H1 (cell line): ENCODE data around the gene UNK. TPM values are rescaled to one million over a fixed set of nuclear protein-coding genes. Genes with fewer than 3 reads are reported as not detected.

Experiments used
- CTCF ChIA-PET: fragments of 300-600 bp; sonication (Branson Sonifier 250); formaldehyde crosslinking; loops from one replicate; lab custom pipeline; 2021; ENCODE audit not compliant: partially characterized antibody; lab: Charles Lee
- POLR2A ChIA-PET: fragments of 300-600 bp; sonication (Branson Sonifier 250); formaldehyde crosslinking; loops from one replicate; lab custom pipeline; 2021; ENCODE audit warnings: inconsistent platforms; ENCODE audit not compliant: partially characterized antibody; lab: Charles Lee
- DNase-seq, 2 experiments: peaks; one replicate each; pipeline versions ENCODE4 v3.0.0 to v3.0.0-alpha.2; 2010 to 2022; ENCODE audit warnings: low spot score in 2 of 2, low read depth in 1 of 2, mixed read lengths in 1 of 2
- FAIRE-seq: peaks from 2 replicates; lab custom pipeline; 2011; peaks lifted over from hg19 to GRCh38; lab: Jason Lieb, UNC
- H2AFZ ChIP-seq: 2 replicates; pipeline ENCODE4 v1.8.1; 2012; ENCODE audit warnings: low read length, inconsistent platforms
- H2AK5ac ChIP-seq: 2 replicates; pipeline ENCODE4 v1.6.1; 2013; ENCODE audit warnings: low read depth, low read length
- H2BK120ac ChIP-seq: replicated peaks from 2 replicates; pipeline ENCODE3; 2013; ENCODE audit warnings: low read depth, low read length, inconsistent platforms
- H2BK12ac ChIP-seq: 2 replicates; pipeline ENCODE4 v1.6.1; 2013; ENCODE audit warnings: low read depth, low read length
- H2BK15ac ChIP-seq: 2 replicates; pipeline ENCODE4 v1.6.1; 2013; ENCODE audit warnings: low read length
- H2BK20ac ChIP-seq: 2 replicates; pipeline ENCODE4 v1.6.1; 2013; ENCODE audit warnings: low read length
- H2BK5ac ChIP-seq: 2 replicates; pipeline ENCODE4 v1.6.1; 2013; ENCODE audit warnings: low read depth, low read length
- H3K14ac ChIP-seq: 2 replicates; pipeline ENCODE4 v1.6.1; 2013; ENCODE audit warnings: inconsistent platforms; ENCODE audit not compliant: insufficient read length
- H3K18ac ChIP-seq: 2 replicates; pipeline ENCODE4 v1.6.1; 2013; ENCODE audit warnings: low read length; ENCODE audit errors: extremely low read depth
- H3K23ac ChIP-seq: 2 replicates; pipeline ENCODE4 v1.6.1; 2013; ENCODE audit warnings: inconsistent platforms; ENCODE audit not compliant: insufficient read length
- H3K23me2 ChIP-seq: 2 replicates; pipeline ENCODE4 v1.6.1; 2013; ENCODE audit warnings: low read depth, low read length
- H3K27ac ChIP-seq: 2 replicates; pipeline ENCODE4 v1.6.1; 2011; ENCODE audit warnings: low read depth, low read length, inconsistent platforms
- H3K27me3 ChIP-seq, 4 experiments: replicated peaks in 1 of 4; 1 replicate in 1 of 4; 2 replicates in 3 of 4; pipeline versions ENCODE4 v1.6.1 to v1.8.1; 2011 to 2013; ENCODE audit warnings: low read length in 3 of 4, mild to moderate bottlenecking in 3 of 4, inconsistent platforms in 2 of 4, mixed read lengths in 2 of 4, moderate library complexity in 1 of 4; ENCODE audit not compliant: control insufficient read depth in 3 of 4, insufficient read depth in 3 of 4; ENCODE audit errors: extremely low read depth in 1 of 4
- H3K36me3 ChIP-seq, 4 experiments: 2 replicates each; pipeline versions ENCODE4 v1.6.1 to v1.8.1; 2011 to 2013; ENCODE audit warnings: mild to moderate bottlenecking in 4 of 4, low read length in 3 of 4, moderate library complexity in 2 of 4, control low read depth in 1 of 4, inconsistent platforms in 1 of 4; ENCODE audit not compliant: insufficient read depth in 4 of 4, control insufficient read depth in 2 of 4
- H3K4ac ChIP-seq: replicated peaks from 2 replicates; pipeline ENCODE3; 2013; ENCODE audit warnings: low read length, low read depth, mixed read lengths, inconsistent platforms; ENCODE audit not compliant: insufficient read length
- H3K4me1 ChIP-seq, 4 experiments: replicated peaks in 1 of 4; 1 replicate in 1 of 4; 2 replicates in 3 of 4; pipeline versions ENCODE4 v1.6.1 to v1.8.1; 2011 to 2013; ENCODE audit warnings: low read length in 3 of 4, inconsistent platforms in 2 of 4, mixed read lengths in 1 of 4; ENCODE audit not compliant: insufficient read depth in 4 of 4, control insufficient read depth in 3 of 4
- H3K4me2 ChIP-seq, 2 experiments: 2 replicates each; pipeline versions ENCODE4 v1.6.1 to v1.8.1; 2011 to 2013; ENCODE audit warnings: low read depth in 2 of 2, low read length in 2 of 2, control low read depth in 1 of 2, inconsistent platforms in 1 of 2, mild to moderate bottlenecking in 1 of 2; ENCODE audit not compliant: insufficient read depth in 1 of 2
- H3K4me3 ChIP-seq, 4 experiments: fragments of 200-600, 300-600 bp in 1 of 4; sonication (generic), shearing (Covaris generic), sonication (Bioruptor Twin) in 1 of 4; 2 replicates each; pipeline versions ENCODE4 v1.5.1 to v1.8.1; 2011 to 2016; ENCODE audit warnings: low read length in 4 of 4, low read depth in 3 of 4, control low read depth in 2 of 4, inconsistent platforms in 2 of 4, mild to moderate bottlenecking in 2 of 4, mixed read lengths in 1 of 4, moderate library complexity in 1 of 4; ENCODE audit not compliant: insufficient read depth in 2 of 4; ENCODE audit errors: extremely low read depth in 1 of 4
- H3K56ac ChIP-seq: replicated peaks from 2 replicates; pipeline ENCODE3; 2013; ENCODE audit warnings: low read depth, mild to moderate bottlenecking, mixed read lengths, low read length, inconsistent platforms; ENCODE audit not compliant: insufficient read length
- H3K79me1 ChIP-seq: 2 replicates; pipeline ENCODE4 v1.6.1; 2013; ENCODE audit warnings: low read depth, low read length, control low read depth
- H3K79me2 ChIP-seq, 2 experiments: 2 replicates each; pipeline versions ENCODE4 v1.6.1 to v1.8.1; 2012 to 2013; ENCODE audit warnings: low read length in 2 of 2, mild to moderate bottlenecking in 2 of 2, inconsistent platforms in 1 of 2; ENCODE audit not compliant: insufficient read depth in 2 of 2, control insufficient read depth in 1 of 2
- H3K9ac ChIP-seq, 4 experiments: replicated peaks in 1 of 4; 1 replicate in 1 of 4; 2 replicates in 3 of 4; pipeline versions ENCODE4 v1.6.1 to v1.8.1; 2011 to 2013; ENCODE audit warnings: low read depth in 3 of 4, low read length in 3 of 4, control low read depth in 2 of 4, mild to moderate bottlenecking in 2 of 4, moderate library complexity in 2 of 4, inconsistent platforms in 1 of 4; ENCODE audit errors: extremely low read depth in 1 of 4
- H3K9me3 ChIP-seq, 2 experiments: 2 replicates each; pipeline versions ENCODE4 v1.6.1 to v1.8.1; 2012 to 2013; ENCODE audit warnings: mild to moderate bottlenecking in 2 of 2, moderate library complexity in 2 of 2, control low read depth in 1 of 2, inconsistent platforms in 1 of 2, low read depth in 1 of 2, low read length in 1 of 2, mixed read lengths in 1 of 2; ENCODE audit not compliant: insufficient read depth in 2 of 2
- H4K20me1 ChIP-seq, 2 experiments: replicated peaks in 1 of 2; 2 replicates each; pipeline versions ENCODE3 to v1.8.1; 2011 to 2013; ENCODE audit warnings: inconsistent platforms in 2 of 2, low read length in 2 of 2, mild to moderate bottlenecking in 1 of 2; ENCODE audit not compliant: insufficient read depth in 2 of 2, control insufficient read depth in 1 of 2
- H4K5ac ChIP-seq: 2 replicates; pipeline ENCODE4 v1.6.1; 2013; ENCODE audit warnings: low read length, low read depth, mixed read lengths, inconsistent platforms; ENCODE audit not compliant: insufficient read length
- H4K8ac ChIP-seq: 2 replicates; pipeline ENCODE4 v1.8.0; 2013; ENCODE audit warnings: mild to moderate bottlenecking, moderate library complexity, low read length, inconsistent platforms; ENCODE audit not compliant: insufficient read depth; ENCODE audit errors: extremely low read depth
- H4K91ac ChIP-seq: replicated peaks from 2 replicates; pipeline ENCODE3; 2013; ENCODE audit warnings: low read length, mixed read lengths, inconsistent platforms; ENCODE audit not compliant: insufficient read length
- GABPA ChIP-seq: IDR thresholded peaks from 2 replicates; pipeline ENCODE4 v1.6.1; 2011; ENCODE audit warnings: mild to moderate bottlenecking, low read length, moderate library complexity, borderline replicate concordance; ENCODE audit not compliant: insufficient read depth
- JUN ChIP-seq: IDR thresholded peaks from 2 replicates; pipeline ENCODE4 v1.6.1; 2011; ENCODE audit warnings: low read depth, mild to moderate bottlenecking, improper control_type of control experiment, low read length
- KDM5A ChIP-seq: fragments of 200-600 bp; IDR thresholded peaks from 2 replicates; pipeline ENCODE4 v1.7.1; 2012; ENCODE audit warnings: mild to moderate bottlenecking, low read length, inconsistent platforms, mixed read lengths
- SIN3A ChIP-seq, 2 experiments: IDR thresholded peaks in 1 of 2; conservative IDR thresholded peaks in 1 of 2; 2 replicates each; pipeline ENCODE4 v1.6.1; 2011 to 2012; ENCODE audit warnings: low read length in 2 of 2, improper control_type of control experiment in 1 of 2, low read depth in 1 of 2, mild to moderate bottlenecking in 1 of 2
- SP2 ChIP-seq: IDR thresholded peaks from 2 replicates; pipeline ENCODE4 v1.6.1; 2012; ENCODE audit warnings: mild to moderate bottlenecking, low read length, inconsistent platforms
- TAF1 ChIP-seq: IDR thresholded peaks from 2 replicates; pipeline ENCODE4 v1.6.1; 2011; ENCODE audit warnings: mild to moderate bottlenecking, low read depth, low read length
- TAF7 ChIP-seq: optimal IDR thresholded peaks from 2 replicates; pipeline ENCODE3; 2011; ENCODE audit warnings: low read depth, mild to moderate bottlenecking, inconsistent platforms, low read length, moderate library complexity, borderline replicate concordance
- WGBS, 2 experiments: shearing (Covaris generic) in 1 of 2; methylation state at CpG; one replicate each; pipeline versions ENCODE4 v1.1.6 to v1.1.7; 2013 to 2015; ENCODE audit warnings: low lambda C conversion rate in 2 of 2, mixed read lengths in 2 of 2, inconsistent platforms in 1 of 2, low coverage in 1 of 2, missing lambda C conversion rate in 1 of 2; ENCODE audit not compliant: insufficient replicate concordance in 2 of 2, insufficient coverage in 1 of 2, insufficient read length in 1 of 2; ENCODE audit errors: extremely low coverage in 1 of 2, missing lambda C conversion rate in 1 of 2; 5-methylcytosine and 5-hydroxymethylcytosine counted together
- polyA plus RNA-seq, 7 experiments: library from polyadenylated mRNA; depleted of rRNA in 3 of 7; stranded (reverse) in 5 of 7; unstranded in 2 of 7; fragments of >200 nt in 5 of 7; fragments of 200-250 nt in 2 of 7; gene quantifications; 1 replicate in 5 of 7; 2 replicates in 1 of 7; 4 replicates in 1 of 7; pipeline versions ENCODE4 v1.2.1 to v1.2.3, GENCODE V29; 2011 to 2013; ENCODE audit warnings: missing spikeins in 2 of 7, mixed read lengths in 2 of 7
- total RNA-seq: library from RNA; stranded (reverse); fragmentation: NEBNext Ultra II Directional; extraction: Animal tissue kit (Norgen Biotek cat#: 25700); gene quantifications from 2 replicates; pipeline ENCODE4 v1.2.1, GENCODE V29; 2021
- TF ChIP-seq, protein P1 (sequence below): IDR thresholded peaks from 2 replicates; pipeline ENCODE4 v1.6.1; 2011; ENCODE audit warnings: low read length, improper control_type of control experiment

The UNK gene
- total and polyA plus RNA-seq, 2 of the 8 experiments (the other 6 are each of a cell fraction or from before 2014, with no cell fraction given), result 24.2 to 33.3 TPM

DNA sequence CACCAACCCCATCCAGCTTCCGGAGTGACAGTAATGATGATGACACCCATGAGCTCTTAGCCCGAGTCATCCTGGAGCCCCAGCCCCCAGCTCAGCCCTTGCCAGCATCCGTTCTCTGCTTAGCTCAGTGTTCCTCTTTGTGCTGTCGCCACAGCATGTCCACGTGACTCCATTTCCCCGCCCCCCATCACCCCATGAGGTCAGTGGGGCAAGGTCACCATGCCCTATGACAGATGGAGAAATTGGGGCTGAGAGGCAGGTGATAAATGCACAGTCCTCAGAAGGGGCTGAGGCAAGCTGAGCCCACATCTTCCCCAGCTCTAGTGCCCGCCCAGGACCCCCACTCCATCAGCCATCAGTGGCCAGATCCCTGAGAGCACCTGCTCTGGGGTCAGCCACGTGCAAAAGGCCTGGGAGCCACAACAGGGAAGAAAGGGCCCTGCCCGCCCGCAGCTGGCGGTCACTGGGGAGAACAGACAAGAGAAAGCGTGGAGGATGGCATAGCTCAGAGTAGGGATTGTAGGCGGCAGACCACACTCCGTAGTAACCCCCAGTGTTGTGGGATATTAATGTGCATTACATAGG, 46.3 kb upstream of the UNK start:
- no peaks in the 10 kb centered on the region for H3K23me2 ChIP-seq
- H2BK120ac ChIP-seq, result no peak overlapping the region
- no peak overlapping the region for H2BK12ac ChIP-seq
- H3K14ac ChIP-seq, result no peak overlapping the region
- H3K4me2 ChIP-seq, result no peak overlapping the region
- H3K9me3 ChIP-seq, result no peaks in the 10 kb centered on the region
- no peak overlapping the region for H3K4me3 ChIP-seq
- no peak overlapping the region for H2BK15ac ChIP-seq
- no peaks in the 10 kb centered on the region for H3K27me3 ChIP-seq
- 82% methylated on average over 14 of the region's 14 CpGs; no CpG with 5 or more reads in 1 of the 2 experiments for WGBS, 2 experiments
- no peak overlapping the region for H3K56ac ChIP-seq
- no peak overlapping the region for H3K4ac ChIP-seq
- no peak overlapping the region for H2AFZ ChIP-seq
- no peak overlapping the region for H2BK20ac ChIP-seq
- no peak overlapping the region for H3K27ac ChIP-seq
- POLR2A ChIA-PET, result interaction anchor here (0.7 to 1.5 kb wide), 6 partner anchors 8 to 42 kb away, joined by 3 to 5 read pairs (median 3); no protein-coding TSS in a partner anchor
- no peaks in the 10 kb centered on the region for H3K79me2 ChIP-seq
- H3K18ac ChIP-seq, result no peak overlapping the region; the same call in 1 of the 2 replicates
- no peak overlapping the region for H4K8ac ChIP-seq
- TF ChIP-seq SP2 (no peak), SIN3A (conservative IDR thresholded peaks at IDR 0.05 in 1 of 2, IDR thresholded peaks at IDR 0.05 in 1 of 2; ENCODE audit: low read depth in 1 of 2, low read length in 2 of 2) (no peak), KDM5A (no peak), TAF7 (no peak), GABPA (no peak), JUN (no peak), TAF1 (no peak)
- TF ChIP-seq, protein P1, sequence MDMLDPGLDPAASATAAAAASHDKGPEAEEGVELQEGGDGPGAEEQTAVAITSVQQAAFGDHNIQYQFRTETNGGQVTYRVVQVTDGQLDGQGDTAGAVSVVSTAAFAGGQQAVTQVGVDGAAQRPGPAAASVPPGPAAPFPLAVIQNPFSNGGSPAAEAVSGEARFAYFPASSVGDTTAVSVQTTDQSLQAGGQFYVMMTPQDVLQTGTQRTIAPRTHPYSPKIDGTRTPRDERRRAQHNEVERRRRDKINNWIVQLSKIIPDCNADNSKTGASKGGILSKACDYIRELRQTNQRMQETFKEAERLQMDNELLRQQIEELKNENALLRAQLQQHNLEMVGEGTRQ, result no peak
- peaks cover 0 to 2% of the 10 kb centered on the region in 2 experiments for H4K20me1 ChIP-seq
- H4K91ac ChIP-seq, result no peak overlapping the region
- FAIRE-seq (no peak), DNase-seq (no peak)
- H3K36me3 ChIP-seq, result no peaks in the 10 kb centered on the region
- no peaks in the 10 kb centered on the region for H3K79me1 ChIP-seq
- H4K5ac ChIP-seq, result no peak overlapping the region
- H2BK5ac ChIP-seq, result no peak overlapping the region
- CTCF ChIA-PET, result interaction anchor here (0.6 to 8.1 kb wide), 22 partner anchors 9 to 723 kb away, joined by 3 to 98 read pairs (median 3); partner anchors contain the start of genes ITGB4 and SMIM5
- H3K4me1 ChIP-seq, result no peaks in the 10 kb centered on the region
- H2AK5ac ChIP-seq, result no peak overlapping the region
- H3K9ac ChIP-seq, result no peak overlapping the region
- no peak overlapping the region for H3K23ac ChIP-seq
